WTC11 (cell line): ENCODE measurements around the gene DHX57. TPM values are rescaled to one million over a fixed set of nuclear protein-coding genes. Genes with fewer than 3 reads are reported as not detected.

ENCODE experiments used
- ATAC-seq: fragments of 200-7000 bp; cut with Tn5 transposase; 2 replicates; pipeline ENCODE4 v1.10.0; 2021; ENCODE audit warnings: mild to moderate bottlenecking, moderate library complexity
- CTCF ChIA-PET: fragments of 300-600 bp; sonication (Branson Sonifier 250); formaldehyde crosslinking; loops from one replicate; lab custom pipeline; 2021; ENCODE audit warnings: antibody characterized with exemption; lab: Charles Lee
- POLR2A ChIA-PET: fragments of 350-600 bp; sonication (Branson Sonifier 250); formaldehyde crosslinking; loops from one replicate; lab custom pipeline; 2021; ENCODE audit warnings: antibody characterized with exemption; lab: Charles Lee
- DNase-seq: peaks from one replicate; pipeline ENCODE4 v3.0.0; 2021; ENCODE audit warnings: low spot score
- H3K27ac Mint-ChIP-seq: 2 replicates; pipeline ENCODE4 v1.8.0; 2021; ENCODE audit warnings: mixed read lengths
- H3K27me3 Mint-ChIP-seq: 2 replicates; pipeline ENCODE4 v1.8.0; 2021; ENCODE audit warnings: low read depth, mild to moderate bottlenecking, moderate library complexity, mixed read lengths
- H3K36me3 Mint-ChIP-seq: 2 replicates; pipeline ENCODE4 v1.8.0; 2021; ENCODE audit warnings: mixed read lengths
- H3K4me1 Mint-ChIP-seq: 2 replicates; pipeline ENCODE4 v1.8.0; 2022; ENCODE audit warnings: mixed read lengths
- H3K4me3 Mint-ChIP-seq: 2 replicates; pipeline ENCODE4 v1.8.0; 2021; ENCODE audit warnings: mild to moderate bottlenecking, moderate library complexity, mixed read lengths
- H3K9me3 Mint-ChIP-seq: 2 replicates; pipeline ENCODE4 v1.8.0; 2021; ENCODE audit warnings: mixed read lengths
- CREB1 ChIP-seq: sonication (generic); formaldehyde crosslinking; IDR thresholded peaks from 2 replicates; pipeline ENCODE4 v1.8.0; 2023; ENCODE audit warnings: mild to moderate bottlenecking, missing genetic modification reagents
- E2F1 ChIP-seq: sonication (generic); formaldehyde crosslinking; IDR thresholded peaks from 2 replicates; pipeline ENCODE4 v1.8.0; 2022; ENCODE audit warnings: mild to moderate bottlenecking, missing genetic modification reagents
- E2F5 ChIP-seq: sonication (generic); formaldehyde crosslinking; IDR thresholded peaks from 2 replicates; pipeline ENCODE4 v1.8.1; 2022; ENCODE audit warnings: mild to moderate bottlenecking, moderate library complexity, missing genetic modification reagents
- ERG ChIP-seq: fragments of 250-450 bp; sonication (Bioruptor Pico); IDR thresholded peaks from 2 replicates; pipeline ENCODE4 v1.8.0; 2021; ENCODE audit warnings: mild to moderate bottlenecking
- ETV6 ChIP-seq: sonication (generic); formaldehyde crosslinking; IDR thresholded peaks from 2 replicates; pipeline ENCODE4 v1.8.1; 2022; ENCODE audit warnings: mild to moderate bottlenecking, missing genetic modification reagents
- FOXK1 ChIP-seq: sonication (generic); formaldehyde crosslinking; IDR thresholded peaks from 2 replicates; pipeline ENCODE4 v1.8.0; 2022; ENCODE audit warnings: mild to moderate bottlenecking, moderate library complexity, missing genetic modification reagents
- GTF2I ChIP-seq: fragments of 250-450 bp; sonication (Bioruptor Pico); conservative IDR thresholded peaks from 2 replicates; pipeline ENCODE4 v1.4.0; 2021; ENCODE audit warnings: mild to moderate bottlenecking
- IRF1 ChIP-seq: sonication (generic); formaldehyde crosslinking; IDR thresholded peaks from 2 replicates; pipeline ENCODE4 v1.8.0; 2023; ENCODE audit warnings: missing genetic modification reagents
- KAT7 ChIP-seq: sonication (generic); formaldehyde crosslinking; IDR thresholded peaks from 2 replicates; pipeline ENCODE4 v1.8.1; 2023; ENCODE audit warnings: missing genetic modification reagents, mild to moderate bottlenecking, borderline replicate concordance
- MLX ChIP-seq: sonication (generic); formaldehyde crosslinking; IDR thresholded peaks from 2 replicates; pipeline ENCODE4 v1.8.1; 2023; ENCODE audit warnings: mild to moderate bottlenecking, missing genetic modification reagents, moderate library complexity
- MYBL2 ChIP-seq: sonication (generic); formaldehyde crosslinking; IDR thresholded peaks from 2 replicates; pipeline ENCODE4 v1.8.1; 2023; ENCODE audit warnings: mild to moderate bottlenecking, moderate library complexity, missing genetic modification reagents
- NFE2L1 ChIP-seq: sonication (generic); formaldehyde crosslinking; IDR thresholded peaks from 2 replicates; pipeline ENCODE4 v1.8.1; 2023; ENCODE audit warnings: missing genetic modification reagents
- NR2C2 ChIP-seq: sonication (generic); formaldehyde crosslinking; IDR thresholded peaks from 2 replicates; pipeline ENCODE4 v1.8.0; 2022; ENCODE audit warnings: mild to moderate bottlenecking, missing genetic modification reagents
- PRRX2 ChIP-seq: fragments of 250-450 bp; sonication (Bioruptor Pico); IDR thresholded peaks from 2 replicates; pipeline ENCODE4 v1.8.0; 2021; ENCODE audit warnings: mild to moderate bottlenecking
- RELA ChIP-seq: sonication (generic); formaldehyde crosslinking; IDR thresholded peaks from 2 replicates; pipeline ENCODE4 v1.8.1; 2022; ENCODE audit warnings: missing genetic modification reagents, mild to moderate bottlenecking, borderline replicate concordance
- TP53 ChIP-seq: sonication (generic); formaldehyde crosslinking; IDR thresholded peaks from 2 replicates; pipeline ENCODE4 v1.8.1; 2023; ENCODE audit warnings: mild to moderate bottlenecking, missing genetic modification reagents
- USF1 ChIP-seq: sonication (generic); formaldehyde crosslinking; IDR thresholded peaks from 2 replicates; pipeline ENCODE4 v1.8.0; 2022; ENCODE audit warnings: mild to moderate bottlenecking, missing genetic modification reagents
- ZNF121 ChIP-seq: sonication (generic); formaldehyde crosslinking; IDR thresholded peaks from 2 replicates; pipeline ENCODE4 v1.8.0; 2023; ENCODE audit warnings: missing genetic modification reagents
- ZNF138 ChIP-seq: sonication (generic); formaldehyde crosslinking; conservative IDR thresholded peaks from 2 replicates; pipeline ENCODE4 v1.8.1; 2022; ENCODE audit warnings: mild to moderate bottlenecking, moderate library complexity, missing genetic modification reagents
- ZNF281 ChIP-seq: sonication (generic); formaldehyde crosslinking; IDR thresholded peaks from 2 replicates; pipeline ENCODE4 v1.8.0; 2023; ENCODE audit warnings: mild to moderate bottlenecking, missing genetic modification reagents
- ZNF396 ChIP-seq: fragments of 250-450 bp; sonication (Bioruptor Pico); IDR thresholded peaks from 2 replicates; pipeline ENCODE4 v1.8.0; 2021; ENCODE audit warnings: mild to moderate bottlenecking, moderate library complexity, borderline replicate concordance
- ZNF512 ChIP-seq: sonication (generic); formaldehyde crosslinking; IDR thresholded peaks from 2 replicates; pipeline ENCODE4 v1.8.1; 2022; ENCODE audit warnings: missing genetic modification reagents, borderline replicate concordance
- ZNF671 ChIP-seq: fragments of 250-450 bp; sonication (Bioruptor Pico); IDR thresholded peaks from 2 replicates; pipeline ENCODE4 v1.8.0; 2021; ENCODE audit warnings: mild to moderate bottlenecking
- total RNA-seq: library from RNA; stranded (reverse); gene quantifications from 3 replicates; pipeline ENCODE4 v1.2.3, GENCODE V29; 2021

Gene DHX57
- total RNA-seq, 1 experiment from 2014 or later: 30.3 TPM

- POLR2A ChIA-PET: interaction anchor here (0.6 kb wide), 1 partner anchor 388 kb away, joined by 14 read pairs; no protein-coding TSS in a partner anchor
- H3K27me3 Mint-ChIP-seq: no peaks in the 10 kb centered on the region
- no peaks in the 10 kb centered on the region for H3K9me3 Mint-ChIP-seq
- peak overlapping the region; percentile 100 for H3K4me3 Mint-ChIP-seq
- ATAC-seq (no peak), DNase-seq (no peak)
- H3K27ac Mint-ChIP-seq: peak overlapping the region; percentile 95
- TF ChIP-seq ZNF138 (CRISPR knock-in tag) (no peak), CREB1 (CRISPR knock-in tag) (no peak), PRRX2 (CRISPR knock-in tag) (no peak), ZNF121 (CRISPR knock-in tag) (no peak), USF1 (no peak), ZNF396 (no peak), ZNF281 (CRISPR knock-in tag) (no peak), ZNF512 (CRISPR knock-in tag) (no peak), IRF1 (CRISPR knock-in tag) (no peak), ERG (CRISPR knock-in tag) (no peak), ZNF671 (CRISPR knock-in tag) (no peak), MLX (CRISPR knock-in tag) (no peak)
- peaks cover 44% of the 10 kb centered on the region for H3K4me1 Mint-ChIP-seq
- peaks cover 73% of the 10 kb centered on the region for H3K36me3 Mint-ChIP-seq
- CTCF ChIA-PET: no interaction called here
These were observed 127.3 kb downstream of the DHX57 start for GRCh38 chr2:38748391-38748790.

GRCh38 chr2:38747819-38748218 lies 127.9 kb downstream of the DHX57 start:
- ATAC-seq: no peak
- Mint-ChIP-seq H3K9me3 (no peaks in the 10 kb centered on the region), H3K36me3 (peaks cover 75% of the 10 kb centered on the region), H3K4me3 (peak overlapping the region; percentile 100), H3K4me1 (peaks cover 44% of the 10 kb centered on the region), H3K27me3 (no peaks in the 10 kb centered on the region), H3K27ac (peak overlapping the region; percentile 95)
- ChIA-PET CTCF (interaction anchor here (0.7 kb wide), 1 partner anchor 10 kb away, joined by 4 read pairs; no protein-coding TSS in a partner anchor), POLR2A (interaction anchor here (0.6 kb wide), 1 partner anchor 388 kb away, joined by 14 read pairs; no protein-coding TSS in a partner anchor)
- no peak for DNase-seq
- TF ChIP-seq KAT7 (no peak), NR2C2 (CRISPR knock-in tag) (no peak), ERG (CRISPR knock-in tag) (no peak), NFE2L1 (CRISPR knock-in tag) (no peak), E2F5 (no peak), FOXK1 (CRISPR knock-in tag) (no peak), ZNF671 (CRISPR knock-in tag) (no peak), TP53 (CRISPR knock-in tag) (no peak), GTF2I (no peak), RELA (CRISPR knock-in tag) (no peak), MYBL2 (CRISPR knock-in tag) (no peak), E2F1 (CRISPR knock-in tag) (no peak), ETV6 (CRISPR knock-in tag) (no peak)
